A549 treated with AZD2906 at 1 μM for 4 hours (cell line): ENCODE data around the gene CHCHD1. TPM values are rescaled to one million over a fixed set of nuclear protein-coding genes. Genes with fewer than 3 reads are reported as not detected.

Experiments
- total RNA-seq: library from RNA; stranded (reverse); fragments of 200-300 nt; extraction: Qiagen RNA extraction; gene quantifications from 5 replicates; pipeline ENCODE4 v1.2.3, GENCODE V29; 2022

Gene CHCHD1
- 59.1 to 72.4 TPM (median 64.6 TPM) in 5 replicates for total RNA-seq

GRCh38 chr10:73781879-73782748 lies at the start of gene CHCHD1:
Gene CHCHD1 (plus strand): TSS chr10:73782048. CDS start chr10:73782076, 28 bp downstream.

DNA sequence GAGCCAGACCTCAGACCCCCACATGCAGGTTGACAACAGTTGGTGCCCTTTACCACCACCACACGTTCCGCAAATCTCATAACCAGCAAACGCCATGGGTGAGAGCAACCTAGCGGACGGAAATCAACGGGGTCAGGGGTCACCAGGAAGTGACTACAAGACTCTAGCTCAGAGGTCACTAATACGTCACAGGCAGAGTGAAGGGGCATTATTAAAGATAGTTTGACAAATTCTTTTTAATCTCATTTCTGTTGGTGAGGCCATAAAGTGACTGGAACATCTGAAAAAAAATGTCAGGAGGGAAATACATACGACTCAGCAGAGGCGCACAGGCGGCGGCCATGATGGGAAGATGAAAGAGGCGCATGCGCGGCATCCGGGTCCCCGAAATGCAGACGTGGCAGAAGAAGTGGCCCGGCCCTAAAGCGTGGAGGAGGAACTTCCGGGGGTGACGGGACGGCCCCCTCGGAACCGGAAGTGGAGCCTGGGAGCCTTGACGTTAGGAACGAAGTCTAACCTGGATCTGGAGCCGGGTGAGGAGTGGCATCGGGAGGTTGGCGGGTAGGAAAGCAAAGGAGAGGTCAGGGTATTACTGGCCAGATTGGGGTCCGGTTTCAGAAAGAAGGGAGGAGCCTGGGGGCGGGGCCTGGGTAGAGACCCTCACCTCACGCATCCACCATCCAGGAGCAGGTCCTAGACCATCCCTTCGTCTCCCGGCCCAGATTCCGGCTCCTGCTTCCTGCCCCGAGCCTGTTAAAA lies 37.8 kb upstream of the CHCHD1 start, which contains the start of gene SEC24C:
SEC24C (plus strand) TSS at position 468 of the 759 bp plus-strand sequence. CDS start 2,461 bp downstream, outside the sequence.

GRCh38 chr10:73785211-73785720 lies 3.4 kb downstream of the CHCHD1 start, which contains the start of gene ZSWIM8:
Gene ZSWIM8 (plus strand): TSS chr10:73785606. CDS start chr10:73785879, 273 bp downstream.

Other genes starting within 250 kb of the CHCHD1 start
- gene USP54, start 190.7 kb upstream of the CHCHD1 start, total RNA-seq = 8.5 to 11.4 TPM (median 10.4 TPM) in 5 replicates
- gene MYOZ1, start 140.6 kb upstream of the CHCHD1 start, total RNA-seq = 0.06 TPM in 1 of 5 replicates, not detected in the others
- gene SYNPO2L, start 126.0 kb upstream of the CHCHD1 start, total RNA-seq = 0.01 to 0.03 TPM (median 0.02 TPM) in 4 of 5 replicates, not detected in the other
- 1.6 to 2.4 TPM (median 2.3 TPM) in 5 replicates for gene AGAP5, start 83.9 kb upstream of the CHCHD1 start, total RNA-seq
- 50.8 to 58.8 TPM (median 56.2 TPM) in 5 replicates for gene SEC24C, start 37.7 kb upstream of the CHCHD1 start, total RNA-seq
- 29.4 to 42.7 TPM (median 40.2 TPM) in 5 replicates for gene ZSWIM8, start 3.6 kb downstream of the CHCHD1 start, total RNA-seq
- 15.0 to 19.2 TPM (median 15.5 TPM) in 5 replicates for gene NDST2, start 29.6 kb downstream of the CHCHD1 start, total RNA-seq
- gene CAMK2G, start 92.5 kb downstream of the CHCHD1 start, total RNA-seq = 16.6 to 20.5 TPM (median 18.5 TPM) in 5 replicates
- 105 to 142 TPM (median 116 TPM) in 5 replicates for gene PLAU, start 129.1 kb downstream of the CHCHD1 start, total RNA-seq
- 190 to 251 TPM (median 238 TPM) in 5 replicates for gene VCL, start 216.1 kb downstream of the CHCHD1 start, total RNA-seq